KMS-11 (cell line): ENCODE results near the gene PTP4A1.

ENCODE experiments used
- H2AFZ ChIP-seq: fragments of 200-600 bp; sonication (generic); 2 replicates; pipeline ENCODE4 v1.6.1; 2016; ENCODE audit warnings: antibody characterized with exemption, mixed run types, low read depth
- H3K27ac ChIP-seq: fragments of 200-600 bp; sonication (generic); 2 replicates; pipeline ENCODE4 v1.6.1; 2016; ENCODE audit warnings: mild to moderate bottlenecking, mixed run types
- H3K27me3 ChIP-seq: fragments of 200-600 bp; sonication (generic); 2 replicates; pipeline ENCODE4 v1.6.1; 2017; ENCODE audit warnings: mild to moderate bottlenecking, low read depth, mixed run types, moderate library complexity; ENCODE audit not compliant: insufficient read depth
- H3K36me3 ChIP-seq: fragments of 200-600 bp; sonication (generic); 2 replicates; pipeline ENCODE4 v1.6.1; 2017; ENCODE audit warnings: mild to moderate bottlenecking, mixed run types; ENCODE audit not compliant: insufficient read depth
- H3K4me1 ChIP-seq: fragments of 200-600 bp; sonication (generic); 2 replicates; pipeline ENCODE4 v1.6.1; 2016; ENCODE audit warnings: mild to moderate bottlenecking, low read depth, mixed run types; ENCODE audit not compliant: poor library complexity, severe bottlenecking
- H3K4me2 ChIP-seq: fragments of 200-600 bp; sonication (generic); 2 replicates; pipeline ENCODE4 v1.7.0; 2016; ENCODE audit warnings: mild to moderate bottlenecking, mixed run types
- H3K4me3 ChIP-seq: fragments of 200-600 bp; sonication (generic); IDR thresholded peaks from 2 replicates; pipeline ENCODE4 v1.6.1; 2017; ENCODE audit warnings: low read depth, low read length, mixed read lengths; ENCODE audit not compliant: insufficient read depth
- H3K79me2 ChIP-seq: fragments of 200-600 bp; sonication (generic); 2 replicates; pipeline ENCODE4 v1.6.1; 2016; ENCODE audit warnings: low read depth, mixed run types; ENCODE audit not compliant: insufficient read depth
- H3K9ac ChIP-seq: fragments of 200-600 bp; sonication (generic); 2 replicates; pipeline ENCODE4 v1.6.1; 2016; ENCODE audit warnings: mild to moderate bottlenecking, mixed run types
- H4K20me1 ChIP-seq: fragments of 200-600 bp; sonication (generic); 2 replicates; pipeline ENCODE4 v1.6.1; 2016; ENCODE audit warnings: mild to moderate bottlenecking, mixed run types; ENCODE audit not compliant: insufficient read depth
- TF ChIP-seq, protein P1 (sequence below): fragments of 200-600 bp; sonication (generic); conservative IDR thresholded peaks from 2 replicates; pipeline ENCODE4 v1.6.1; 2017; ENCODE audit warnings: low read depth, mild to moderate bottlenecking, antibody characterized with exemption, low read length, moderate library complexity, mixed read lengths

PTP4A1 gene

DNA sequence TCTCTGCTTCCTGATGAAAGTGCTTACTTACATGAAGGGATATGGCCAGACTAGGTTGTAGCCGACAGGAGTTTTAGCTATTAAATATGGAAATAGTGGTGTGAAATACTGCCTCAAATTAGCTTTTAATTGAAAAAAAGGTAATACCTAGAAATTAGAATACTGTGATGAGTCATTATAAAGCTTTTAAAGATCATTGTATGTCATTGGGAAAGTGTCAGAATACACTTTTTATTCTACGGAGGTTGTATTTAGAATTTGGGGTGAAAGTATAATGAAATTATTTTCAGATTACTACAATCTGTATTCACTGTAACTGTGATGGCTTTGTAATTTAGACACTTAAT, 2.2 kb downstream of the PTP4A1 start:
- Histone ChIP-seq H3K4me3 (peak overlapping the region; percentile 21), H3K79me2 (peaks cover 54% of the 10 kb centered on the region), H3K27ac (peak overlapping the region; percentile 89; the same call in 1 of the 2 replicates), H3K27me3 (no peaks in the 10 kb centered on the region), H3K4me1 (peaks cover 23% of the 10 kb centered on the region), H3K36me3 (peaks cover 29% of the 10 kb centered on the region), H2AFZ (no peak overlapping the region), H4K20me1 (peaks cover 36% of the 10 kb centered on the region), H3K9ac (peak overlapping the region; percentile 94; the same call in 1 of the 2 replicates), H3K4me2 (peak overlapping the region; percentile 93)
- TF ChIP-seq, protein P1, sequence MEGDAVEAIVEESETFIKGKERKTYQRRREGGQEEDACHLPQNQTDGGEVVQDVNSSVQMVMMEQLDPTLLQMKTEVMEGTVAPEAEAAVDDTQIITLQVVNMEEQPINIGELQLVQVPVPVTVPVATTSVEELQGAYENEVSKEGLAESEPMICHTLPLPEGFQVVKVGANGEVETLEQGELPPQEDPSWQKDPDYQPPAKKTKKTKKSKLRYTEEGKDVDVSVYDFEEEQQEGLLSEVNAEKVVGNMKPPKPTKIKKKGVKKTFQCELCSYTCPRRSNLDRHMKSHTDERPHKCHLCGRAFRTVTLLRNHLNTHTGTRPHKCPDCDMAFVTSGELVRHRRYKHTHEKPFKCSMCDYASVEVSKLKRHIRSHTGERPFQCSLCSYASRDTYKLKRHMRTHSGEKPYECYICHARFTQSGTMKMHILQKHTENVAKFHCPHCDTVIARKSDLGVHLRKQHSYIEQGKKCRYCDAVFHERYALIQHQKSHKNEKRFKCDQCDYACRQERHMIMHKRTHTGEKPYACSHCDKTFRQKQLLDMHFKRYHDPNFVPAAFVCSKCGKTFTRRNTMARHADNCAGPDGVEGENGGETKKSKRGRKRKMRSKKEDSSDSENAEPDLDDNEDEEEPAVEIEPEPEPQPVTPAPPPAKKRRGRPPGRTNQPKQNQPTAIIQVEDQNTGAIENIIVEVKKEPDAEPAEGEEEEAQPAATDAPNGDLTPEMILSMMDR, result peak; percentile 45

DNA sequence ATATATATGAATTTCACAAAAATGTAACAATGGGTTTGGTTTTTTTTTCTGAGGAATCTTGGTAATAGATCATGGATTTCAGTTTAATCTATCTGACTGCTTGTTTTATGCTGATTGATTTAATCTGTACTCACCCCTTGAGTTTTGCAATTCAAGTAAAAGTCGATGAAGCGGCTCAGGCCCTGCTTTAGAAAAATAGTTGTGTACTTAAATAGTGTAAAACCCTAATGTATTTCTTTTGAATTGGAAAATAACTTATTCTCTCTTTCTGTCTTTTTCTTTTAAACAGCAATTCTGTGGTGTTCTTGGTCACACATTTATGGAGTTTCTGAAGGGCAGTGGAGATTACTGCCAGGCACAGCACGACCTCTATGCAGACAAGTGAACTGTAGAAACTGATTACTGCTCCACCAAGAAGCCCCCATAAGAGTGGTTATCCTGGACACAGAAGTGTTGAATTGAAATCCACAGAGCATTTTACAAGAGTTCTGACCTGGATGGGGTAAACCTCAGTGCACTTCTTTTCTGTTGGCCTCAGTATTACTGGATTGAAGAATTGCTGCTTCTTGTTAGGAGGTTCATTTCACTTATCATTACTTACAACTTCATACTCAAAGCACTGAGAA, 4.0 kb downstream of the PTP4A1 start:
- Histone ChIP-seq H3K36me3 (peaks cover 40% of the 10 kb centered on the region), H3K4me2 (no peak overlapping the region), H2AFZ (no peak overlapping the region), H3K79me2 (peaks cover 54% of the 10 kb centered on the region), H3K9ac (no peak overlapping the region), H4K20me1 (peaks cover 39% of the 10 kb centered on the region), H3K27me3 (no peaks in the 10 kb centered on the region), H3K27ac (no peak overlapping the region), H3K4me1 (peaks cover 19% of the 10 kb centered on the region), H3K4me3 (no peak overlapping the region)
- TF ChIP-seq, protein P1, result no peak

DNA sequence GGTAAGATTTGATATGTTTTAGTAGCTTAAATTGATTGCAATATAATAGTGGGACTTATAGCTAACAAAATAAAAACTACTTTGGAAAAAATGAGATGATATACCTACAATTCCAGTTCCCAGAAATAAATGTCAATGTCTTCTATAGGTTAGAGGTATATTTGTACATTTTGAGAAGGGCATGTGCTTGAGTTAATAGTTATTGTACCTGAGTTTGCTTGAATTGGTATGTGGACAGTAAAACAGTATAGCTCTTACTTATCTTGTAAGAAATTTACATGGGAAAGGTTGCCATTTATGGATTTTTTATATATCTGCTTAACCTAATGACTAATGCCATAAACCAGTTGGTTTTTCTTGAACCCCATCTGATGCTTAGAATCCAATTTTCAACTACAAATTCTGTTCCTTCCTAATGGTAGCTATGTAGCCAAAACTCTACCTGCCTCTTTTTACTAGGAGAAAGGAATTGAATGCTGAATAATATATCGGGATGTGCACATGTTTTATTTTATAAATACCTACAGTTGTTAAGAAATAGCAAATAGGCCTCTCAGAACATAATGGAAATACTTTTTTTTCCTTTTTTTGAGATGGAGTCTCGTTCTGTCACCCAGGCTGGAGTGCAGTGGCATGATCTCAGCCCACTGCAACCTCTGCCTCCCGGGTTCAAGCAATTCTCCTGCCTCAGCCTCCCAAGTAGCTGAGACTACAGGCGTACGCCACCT, 4.9 kb downstream of the PTP4A1 start:
- Histone ChIP-seq H3K4me3 (no peak overlapping the region), H2AFZ (no peak overlapping the region), H3K27ac (no peak overlapping the region), H3K4me2 (no peak overlapping the region), H3K27me3 (no peaks in the 10 kb centered on the region), H3K4me1 (peaks cover 14% of the 10 kb centered on the region), H3K79me2 (peaks cover 54% of the 10 kb centered on the region), H4K20me1 (peaks cover 39% of the 10 kb centered on the region), H3K9ac (no peak overlapping the region), H3K36me3 (peaks cover 40% of the 10 kb centered on the region)
- TF ChIP-seq, protein P1, result no peak

DNA sequence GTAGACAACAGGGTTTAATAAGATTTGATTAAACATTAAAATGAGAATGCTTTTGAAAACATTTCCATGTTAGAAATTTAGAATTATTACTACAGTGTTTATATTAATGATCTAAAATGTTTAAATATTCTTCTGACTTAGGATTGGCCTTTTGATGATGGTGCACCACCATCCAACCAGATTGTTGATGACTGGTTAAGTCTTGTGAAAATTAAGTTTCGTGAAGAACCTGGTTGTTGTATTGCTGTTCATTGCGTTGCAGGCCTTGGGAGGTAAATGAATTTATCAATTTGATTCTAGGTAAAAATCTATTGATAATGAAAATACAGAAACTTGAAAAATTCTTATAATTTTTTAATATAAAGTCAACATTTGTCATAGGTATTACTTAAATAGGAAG, 6.5 kb downstream of the PTP4A1 start:
- Histone ChIP-seq H3K27ac (no peak overlapping the region), H3K27me3 (no peaks in the 10 kb centered on the region), H4K20me1 (peaks cover 39% of the 10 kb centered on the region), H3K79me2 (peaks cover 40% of the 10 kb centered on the region), H3K4me3 (no peak overlapping the region), H3K36me3 (peaks cover 40% of the 10 kb centered on the region), H3K4me1 (peaks cover 14% of the 10 kb centered on the region), H3K4me2 (no peak overlapping the region), H2AFZ (no peak overlapping the region), H3K9ac (no peak overlapping the region)
- TF ChIP-seq, protein P1, result no peak
